ENCODE results near the gene ANXA2R. TPM values are rescaled to one million over a fixed set of nuclear protein-coding genes. Genes with fewer than 3 reads are reported as not detected.

ANXA2R gene
- total and polyA plus RNA-seq, 2 of the 13 experiments (the other 11 are each of a cell fraction or from before 2014, with no cell fraction given): 0.95 to 1.3 TPM

- in situ Hi-C loops (cut with HindIII; ENCODE audit: extremely low pct_ligation_motif_present, low pct_unique_long_range_greater_than_20kb): no loop called here
- intact Hi-C loops (cut with micrococcal nuclease; ENCODE audit: unreplicated experiment): no loop called here
- Histone ChIP-seq H3K79me2 (ENCODE audit: insufficient read depth, low read length) (no peaks in the 10 kb centered on the region), H3K27ac (ENCODE audit: extremely low read length, insufficient read depth, low read length) (peak overlapping the region; percentile 82), H3K36me3 (replicated peaks in 1 of 2; ENCODE audit: control insufficient read depth in 1 of 2, insufficient read depth in 2 of 2, low read length in 2 of 2) (no peaks in the 10 kb centered on the region), H3K27me3 (ENCODE audit: control insufficient read depth in 1 of 2, insufficient read depth in 2 of 2, low read length in 2 of 2) (no peaks in the 10 kb centered on the region; a peak in 1 of 5 replicates), H2AFZ (ENCODE audit: low read length) (no peak overlapping the region), H3K4me3 (replicated peaks in 1 of 3; ENCODE audit: insufficient read depth in 1 of 3, low read depth in 2 of 3, low read length in 3 of 3) (peak overlapping the region; percentile 72 to 82 (median 77); a peak in 4 of 6 replicates), H3K4me2 (ENCODE audit: low read depth, low read length) (peak overlapping the region; percentile 91), H4K20me1 (ENCODE audit: insufficient read depth, low read length) (no peaks in the 10 kb centered on the region), H3K9me3 (ENCODE audit: low read length) (no peaks in the 10 kb centered on the region), H3K9ac (ENCODE audit: insufficient read depth, low read depth, low read length) (peak overlapping the region; percentile 74; the same call in 1 of the 2 replicates), H3K4me1 (ENCODE audit: insufficient read depth, low read length) (peaks cover 17% of the 10 kb centered on the region)
- no TSS peak for BruUV-seq (replicated peaks)
- FAIRE-seq (no peak), DNase-seq (ENCODE audit: low spot score) (no peak), ATAC-seq (no peak)
- ChIA-PET CTCF (ENCODE audit: low intra/inter-chr PET ratio, low total read pairs) (interaction anchor here (4.9 kb wide), 1 partner anchor 22 kb away, joined by 29 read pairs; no protein-coding TSS in a partner anchor), POLR2A (interaction anchor here (1.2 to 3.2 kb wide), 3 partner anchors 22 to 77 kb away, joined by 5 to 39 read pairs (median 16); partner anchors contain the start of gene ZNF131)
- 44% methylated on average over 7 of the region's 7 CpGs for WGBS (ENCODE audit: low lambda C conversion rate)
- TF ChIP-seq ZNF292 (CRISPR knock-in tag; IDR thresholded peaks at IDR 0.05; ENCODE audit: borderline replicate concordance, low read depth) (0 out of 2 replicates have a peak, but pooled peaks have one; percentile 4), ZNF83 (CRISPR knock-in tag; IDR thresholded peaks at IDR 0.05; ENCODE audit: borderline replicate concordance) (no peak), MZF1 (CRISPR knock-in tag; IDR thresholded peaks at IDR 0.05; ENCODE audit: borderline replicate concordance) (0 out of 2 replicates have a peak, but pooled peaks have one; percentile 7)
Measured at GRCh38 chr5:43043400-43043756, 3.3 kb upstream of the ANXA2R start.

GRCh38 chr5:43042626-43043399 lies 2.7 kb upstream of the ANXA2R start:
- 55% methylated on average over 53 of the region's 58 CpGs for WGBS (ENCODE audit: low lambda C conversion rate)
- Histone ChIP-seq H3K9me3 (ENCODE audit: low read length) (no peaks in the 10 kb centered on the region), H3K4me1 (ENCODE audit: insufficient read depth, low read length) (peaks cover 17% of the 10 kb centered on the region), H3K79me2 (ENCODE audit: insufficient read depth, low read length) (no peaks in the 10 kb centered on the region), H3K27ac (ENCODE audit: extremely low read length, insufficient read depth, low read length) (peak overlapping the region; percentile 82), H3K36me3 (replicated peaks in 1 of 2; ENCODE audit: control insufficient read depth in 1 of 2, insufficient read depth in 2 of 2, low read length in 2 of 2) (no peaks in the 10 kb centered on the region), H3K4me2 (ENCODE audit: low read depth, low read length) (peak overlapping the region; percentile 91), H2AFZ (ENCODE audit: low read length) (no peak overlapping the region), H3K4me3 (replicated peaks in 1 of 3; ENCODE audit: insufficient read depth in 1 of 3, low read depth in 2 of 3, low read length in 3 of 3) (peak overlapping the region; percentile 72 to 82 (median 77)), H3K9ac (ENCODE audit: insufficient read depth, low read depth, low read length) (peak overlapping the region; percentile 74), H4K20me1 (ENCODE audit: insufficient read depth, low read length) (no peaks in the 10 kb centered on the region), H3K27me3 (ENCODE audit: control insufficient read depth in 1 of 2, insufficient read depth in 2 of 2, low read length in 2 of 2) (no peaks in the 10 kb centered on the region; a peak in 1 of 5 replicates)
- in situ Hi-C loops (cut with HindIII; ENCODE audit: extremely low pct_ligation_motif_present, low pct_unique_long_range_greater_than_20kb) (no loop called here), intact Hi-C loops (cut with micrococcal nuclease; ENCODE audit: unreplicated experiment) (loop anchor here (1.0 kb wide), 1 partner anchor 21 kb away; no protein-coding TSS in a partner anchor)
- ChIA-PET POLR2A (interaction anchor here (1.0 to 3.2 kb wide), 9 partner anchors 18 to 134 kb away, joined by 4 to 39 read pairs (median 8); partner anchors contain the start of gene ZNF131), CTCF (ENCODE audit: low intra/inter-chr PET ratio, low total read pairs) (interaction anchor here (1.3 to 4.9 kb wide), 2 partner anchors 23 kb away, joined by 3 to 29 read pairs; no protein-coding TSS in a partner anchor)
- FAIRE-seq (no peak), DNase-seq (ENCODE audit: low spot score) (no peak), ATAC-seq (peak; percentile 17)
- no TSS peak for BruUV-seq (replicated peaks)
- peak; percentile 33; the same call in 1 of the 2 replicates for TF ChIP-seq MTA1 (CRISPR knock-in tag; IDR thresholded peaks at IDR 0.05; ENCODE audit: borderline replicate concordance)
- no peak; the same call in 1 of the 2 replicates for TF ChIP-seq MXD3 (CRISPR knock-in tag; IDR thresholded peaks at IDR 0.05)
- TF ChIP-seq JUN (CRISPR knock-in tag; IDR thresholded peaks at IDR 0.05): no peak
- TF ChIP-seq ONECUT2 (CRISPR knock-in tag; IDR thresholded peaks at IDR 0.05): no peak
- no peak for TF ChIP-seq ATF4 (CRISPR knock-in tag; IDR thresholded peaks at IDR 0.05)
- 0 out of 2 replicates have a peak, but pooled peaks have one; percentile 14 for TF ChIP-seq ZNF280D (CRISPR knock-in tag; IDR thresholded peaks at IDR 0.05)
- TF ChIP-seq PHF20 (CRISPR knock-in tag; IDR thresholded peaks at IDR 0.05): no peak
- TF ChIP-seq ZNF713 (CRISPR knock-in tag; IDR thresholded peaks at IDR 0.05): no peak
